OCI-LY3 (cell line): ENCODE results near the gene SORCS1.

ENCODE experiments used
- H2AFZ ChIP-seq: fragments of 200-600, 300-600 bp; shearing (Covaris generic); 2 replicates; pipeline ENCODE4 v1.6.0; 2014; ENCODE audit warnings: antibody characterized with exemption, low read depth, low read length
- H3K27ac ChIP-seq: fragments of 200-600, 300-600 bp; sonication (generic); 2 replicates; pipeline ENCODE4 v1.5.1; 2014; ENCODE audit warnings: mild to moderate bottlenecking, low read length, moderate library complexity, mixed read lengths
- H3K27me3 ChIP-seq: fragments of 200-600, 300-600 bp; sonication (generic); 2 replicates; pipeline ENCODE4 v1.6.1; 2014; ENCODE audit warnings: low read depth, low read length, mixed read lengths
- H3K36me3 ChIP-seq: fragments of 200-600, 300-600 bp; sonication (generic); replicated peaks from 2 replicates; pipeline ENCODE3; 2014; ENCODE audit warnings: low read depth, low read length, mixed read lengths
- H3K4me1 ChIP-seq: fragments of 300-600, 200-600 bp; sonication (generic); 2 replicates; pipeline ENCODE4 v1.6.1; 2014; ENCODE audit warnings: low read length, mixed read lengths
- H3K4me2 ChIP-seq: fragments of 200-600, 300-600 bp; sonication (generic); 2 replicates; pipeline ENCODE4 v1.6.1; 2014; ENCODE audit warnings: low read length, mixed read lengths
- H3K4me3 ChIP-seq: fragments of 300-600, 200-600 bp; sonication (generic); 2 replicates; pipeline ENCODE4 v1.5.1; 2014; ENCODE audit warnings: antibody characterized with exemption, mild to moderate bottlenecking, low read length, moderate library complexity
- H3K79me2 ChIP-seq: fragments of 300-600, 200-600 bp; shearing (Covaris generic); 2 replicates; pipeline ENCODE4 v1.6.1; 2014; ENCODE audit warnings: mild to moderate bottlenecking, low read length, mixed read lengths
- H3K9ac ChIP-seq: fragments of 300-600, 200-600 bp; shearing (Covaris generic); 2 replicates; pipeline ENCODE4 v1.6.0; 2014; ENCODE audit warnings: mild to moderate bottlenecking, low read length, moderate library complexity
- H3K9me3 ChIP-seq: fragments of 200-600, 300-600 bp; shearing (Covaris generic); 2 replicates; pipeline ENCODE4 v1.6.1; 2014; ENCODE audit warnings: low read length, mixed read lengths; ENCODE audit not compliant: insufficient read depth
- H4K20me1 ChIP-seq: fragments of 200-600, 300-600 bp; sonication (generic); 2 replicates; pipeline ENCODE4 v1.6.1; 2016; ENCODE audit warnings: low read length, mixed read lengths; ENCODE audit not compliant: insufficient read depth
- CTCF ChIP-seq: fragments of 200-600, 300-600 bp; sonication (generic); IDR thresholded peaks from 2 replicates; pipeline ENCODE4 v1.5.1; 2014; ENCODE audit warnings: antibody characterized with exemption, low read length, low read depth
- EZH2phosphoT487 ChIP-seq: fragments of 200-600 bp; shearing (Covaris generic); IDR thresholded peaks from 2 replicates; pipeline ENCODE4 v1.6.1; 2018; ENCODE audit warnings: antibody characterized with exemption, mixed run types, low read depth

SORCS1 gene

DNA sequence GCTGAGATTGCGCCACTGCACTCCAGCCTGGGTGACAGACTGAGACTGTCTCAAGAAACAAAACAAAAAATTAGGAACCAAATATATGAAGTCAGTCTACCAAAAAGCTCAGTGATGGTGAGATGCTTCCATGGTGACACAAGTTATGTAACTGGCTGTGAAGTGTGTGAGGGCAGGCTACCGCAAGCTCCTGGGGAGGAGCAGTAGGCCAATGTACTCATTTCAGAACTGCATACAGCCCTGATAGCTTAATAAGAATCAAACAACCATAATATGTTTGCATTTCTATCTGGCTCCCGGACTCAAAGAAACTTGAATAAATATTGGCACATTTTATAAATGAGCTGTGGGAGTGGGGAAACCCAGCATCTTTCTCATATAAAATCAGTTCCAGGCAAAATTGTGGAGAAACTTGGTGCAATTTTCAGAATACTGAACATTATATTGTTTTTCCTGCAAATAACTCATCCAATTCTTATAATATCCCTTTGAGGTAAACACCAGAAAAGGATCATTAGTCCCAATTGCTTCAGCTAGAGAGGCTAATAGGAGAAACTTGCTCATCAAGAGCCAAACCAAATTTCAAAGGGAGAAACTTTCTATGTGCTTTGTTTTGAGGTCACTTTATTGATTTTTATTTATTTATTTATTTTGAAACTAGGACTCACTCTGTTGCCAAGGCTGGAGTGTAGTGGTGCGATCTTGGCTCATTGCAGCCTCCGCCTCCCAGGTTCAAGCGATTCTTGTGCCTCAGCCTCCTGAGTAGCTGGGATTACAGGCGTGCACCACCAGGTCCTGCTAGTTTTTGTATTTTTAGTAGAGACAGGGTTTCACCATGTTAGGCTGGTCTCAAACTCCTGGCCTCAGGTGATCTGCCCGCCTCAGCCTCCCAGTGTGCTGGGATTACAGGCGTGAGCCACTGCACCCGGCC lies 127.0 kb downstream of the SORCS1 start:
- no peaks in the 10 kb centered on the region for H4K20me1 ChIP-seq
- no peak overlapping the region for H3K4me3 ChIP-seq
- no peak overlapping the region for H2AFZ ChIP-seq
- H3K4me2 ChIP-seq, result no peak overlapping the region
- no peak overlapping the region for H3K27ac ChIP-seq
- no peaks in the 10 kb centered on the region for H3K79me2 ChIP-seq
- no peak for TF ChIP-seq CTCF
- no peak for TF ChIP-seq EZH2phosphoT487
- no peaks in the 10 kb centered on the region for H3K27me3 ChIP-seq
- H3K9me3 ChIP-seq, result no peaks in the 10 kb centered on the region
- H3K4me1 ChIP-seq, result no peaks in the 10 kb centered on the region
- no peak overlapping the region for H3K9ac ChIP-seq
- no peaks in the 10 kb centered on the region for H3K36me3 ChIP-seq

DNA sequence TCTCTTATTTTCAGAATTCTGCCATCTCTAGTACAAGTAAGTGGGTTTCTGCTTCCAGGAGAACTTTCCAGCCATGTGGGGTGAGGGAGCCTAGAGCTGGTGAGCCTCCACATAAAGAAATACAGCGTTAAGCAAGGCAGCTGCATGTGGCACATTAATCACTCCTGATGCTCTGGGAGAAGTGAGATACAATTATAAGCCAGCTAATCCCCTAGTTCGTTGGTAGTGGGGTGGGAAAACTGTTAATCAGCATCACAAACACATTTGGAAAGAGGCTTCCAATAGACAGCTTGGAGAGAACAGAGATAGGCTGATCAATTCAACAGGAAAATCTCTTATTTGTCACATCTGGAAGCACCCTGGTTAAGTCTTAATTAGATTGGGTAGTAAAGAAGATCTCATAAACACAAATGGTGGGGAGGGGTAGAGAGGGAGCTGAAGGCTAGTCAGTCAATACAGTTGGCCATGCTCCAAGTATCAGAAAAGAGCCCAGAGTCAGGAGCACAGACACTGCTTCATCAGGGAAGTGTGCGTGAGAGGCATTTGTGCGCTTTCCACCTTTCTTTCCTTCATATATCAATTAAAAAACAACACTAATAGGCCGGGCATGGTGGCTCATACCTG lies 130.6 kb downstream of the SORCS1 start:
- Histone ChIP-seq H3K4me3 (no peak overlapping the region), H4K20me1 (no peaks in the 10 kb centered on the region), H3K9ac (no peak overlapping the region), H2AFZ (no peak overlapping the region), H3K36me3 (no peaks in the 10 kb centered on the region), H3K79me2 (no peaks in the 10 kb centered on the region), H3K9me3 (no peaks in the 10 kb centered on the region), H3K4me1 (no peaks in the 10 kb centered on the region), H3K4me2 (no peak overlapping the region), H3K27me3 (no peaks in the 10 kb centered on the region), H3K27ac (no peak overlapping the region)
- TF ChIP-seq CTCF (no peak), EZH2phosphoT487 (no peak)

DNA sequence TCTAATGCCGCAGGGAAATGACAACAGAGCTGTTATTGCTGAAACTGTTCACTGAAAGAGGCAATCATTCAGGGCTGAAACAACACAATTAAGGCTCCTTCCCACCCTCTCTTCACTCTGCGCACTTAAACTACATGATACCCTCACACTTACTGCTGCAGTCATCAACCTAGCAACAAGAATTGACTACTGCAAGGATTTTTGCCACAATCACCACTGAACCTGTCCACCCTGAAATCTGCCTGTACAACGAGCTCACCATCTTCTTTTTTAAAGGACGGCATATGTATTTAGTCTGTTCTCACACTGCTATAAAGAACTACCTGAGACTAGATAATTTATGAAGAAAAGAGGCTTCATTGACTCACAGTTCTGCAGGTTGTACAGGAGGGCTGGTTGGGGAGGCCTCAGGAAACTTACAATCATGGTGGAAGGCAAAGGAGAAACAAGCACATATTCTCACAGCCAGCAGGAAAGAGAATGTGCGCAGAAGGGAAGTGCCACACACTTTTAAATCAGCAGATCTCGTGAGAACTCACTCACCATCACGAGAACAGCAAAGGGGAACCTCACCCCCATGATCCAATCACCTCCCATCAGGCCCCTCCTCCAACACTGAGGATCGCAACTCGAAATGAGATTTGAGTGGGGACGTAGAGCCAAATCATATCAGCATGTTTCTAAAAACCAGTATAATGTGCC lies 131.7 kb downstream of the SORCS1 start:
- Histone ChIP-seq H3K4me1 (no peaks in the 10 kb centered on the region), H3K79me2 (no peaks in the 10 kb centered on the region), H3K4me2 (no peak overlapping the region), H3K9me3 (no peaks in the 10 kb centered on the region), H3K36me3 (no peaks in the 10 kb centered on the region), H3K4me3 (no peak overlapping the region), H3K9ac (no peak overlapping the region), H2AFZ (no peak overlapping the region), H4K20me1 (no peaks in the 10 kb centered on the region), H3K27me3 (no peaks in the 10 kb centered on the region), H3K27ac (no peak overlapping the region)
- no peak for TF ChIP-seq EZH2phosphoT487
- no peak for TF ChIP-seq CTCF
